Stimulated activated CD8-positive, alpha-beta memory T cell treated with anti-CD3 and anti-CD28 coated beads, Interleukin-7, amount 100 ng/mL, for 4 hours (primary cell): ENCODE measurements around the gene NLK.
"Not testable (repeated sequence)": the region's sequence is repeated elsewhere in the genome, so short reads cannot be mapped to it uniquely, and the experiment has no call there.

Source experiments
- DNase-seq, 2 donors: peaks; one replicate each; pipeline ENCODE4 v3.0.0-alpha.2; 2020; ENCODE audit warnings: low read depth in 2 of 2

NLK gene

GRCh38 chr17:28042657-28042720, at the start of gene NLK:
Gene NLK (plus strand): TSS chr17:28042677. CDS start chr17:28042874, 197 bp downstream.
- no peak for DNase-seq

- DNase-seq = no peak
Measured at GRCh38 chr17:27993161-27993695, 49.2 kb upstream of the NLK start.

GRCh38 chr17:27993723-27994310, 48.7 kb upstream of the NLK start:
- DNase-seq = no peak

GRCh38 chr17:27994586-27994985, 47.9 kb upstream of the NLK start:
- no peak for DNase-seq

GRCh38 chr17:27995554-27995953, 46.9 kb upstream of the NLK start:
- no peak for DNase-seq

GRCh38 chr17:27996202-27997043, 46.1 kb upstream of the NLK start:
- DNase-seq = no peak

GRCh38 chr17:27997044-27997401, 45.5 kb upstream of the NLK start:
- no peak for DNase-seq

- DNase-seq = no peak
Measured at GRCh38 chr17:27997522-27997921, 45.0 kb upstream of the NLK start.

- DNase-seq = no peak
Measured at GRCh38 chr17:28001149-28001548, 41.3 kb upstream of the NLK start.

- DNase-seq = no peak
Measured at GRCh38 chr17:28004344-28004743, 38.1 kb upstream of the NLK start.

- DNase-seq = not testable (repeated sequence)
Measured at GRCh38 chr17:28007925-28008324, 34.6 kb upstream of the NLK start.

GRCh38 chr17:28008513-28008912, 34.0 kb upstream of the NLK start:
- DNase-seq = no peak

GRCh38 chr17:28010406-28010805, 32.1 kb upstream of the NLK start:
- no peak for DNase-seq

- DNase-seq = no peak
Measured at GRCh38 chr17:28018439-28019070, 23.9 kb upstream of the NLK start.

GRCh38 chr17:28020515-28020914, 22.0 kb upstream of the NLK start:
- no peak for DNase-seq

- DNase-seq = no peak
Measured at GRCh38 chr17:28029044-28029443, 13.4 kb upstream of the NLK start.

GRCh38 chr17:28030386-28030785, 12.1 kb upstream of the NLK start:
- no peak for DNase-seq

- DNase-seq = no peak
Measured at GRCh38 chr17:28031174-28031573, 11.3 kb upstream of the NLK start.

- DNase-seq = no peak
Measured at GRCh38 chr17:28033972-28034714, 8.3 kb upstream of the NLK start.

GRCh38 chr17:28035452-28035851, 7.0 kb upstream of the NLK start:
- DNase-seq = not testable (repeated sequence)

- DNase-seq = not testable (repeated sequence)
Measured at GRCh38 chr17:28035884-28036283, 6.6 kb upstream of the NLK start.

GRCh38 chr17:28038802-28039201, 3.7 kb upstream of the NLK start:
- DNase-seq = no peak

GRCh38 chr17:28039251-28039650, 3.2 kb upstream of the NLK start:
- no peak for DNase-seq
